SJSA1 (cell line): ENCODE results near the gene MBD1. TPM values are rescaled to one million over a fixed set of nuclear protein-coding genes. Genes with fewer than 3 reads are reported as not detected.

Experiments used
- total RNA-seq: library from RNA; depleted of rRNA; stranded (reverse); fragments of >200 nt; shearing (Covaris generic); gene quantifications from 2 replicates; pipeline ENCODE4 v1.2.3, GENCODE V29; 2014; rRNA removed

Gene MBD1
- total RNA-seq, 1 experiment from 2014 or later = 64.4 TPM

Other genes with a start within 250 kb of the MBD1 start
- gene MYO5B, start 86.4 kb downstream of the MBD1 start, total RNA-seq = 0.97 and 3.4 TPM in 2 replicates
- 0.08 TPM in 1 of 2 replicates, not detected in the other for gene CFAP53, start 15.0 kb downstream of the MBD1 start, total RNA-seq
- 26.0 and 31.3 TPM in 2 replicates for gene CXXC1, start 6.2 kb upstream of the MBD1 start, total RNA-seq
- 70.2 and 71.5 TPM in 2 replicates for gene SKA1, start 93.5 kb upstream of the MBD1 start, total RNA-seq